HUES6 (cell line): ENCODE results near the gene SLC6A12.

ENCODE experiments used
- H3K27ac ChIP-seq: 2 replicates; pipeline ENCODE4 v1.7.0; 2013; ENCODE audit warnings: low read depth, mild to moderate bottlenecking, low read length, inconsistent platforms
- H3K27me3 ChIP-seq: 2 replicates; pipeline ENCODE4 v1.6.1; 2013; ENCODE audit warnings: low read length; ENCODE audit not compliant: control insufficient read depth, insufficient read depth
- H3K36me3 ChIP-seq: 2 replicates; pipeline ENCODE4 v1.6.1; 2013; ENCODE audit warnings: low read length; ENCODE audit not compliant: control insufficient read depth, insufficient read depth
- H3K4me1 ChIP-seq: 2 replicates; pipeline ENCODE4 v1.6.1; 2013; ENCODE audit warnings: low read length; ENCODE audit not compliant: control insufficient read depth, insufficient read depth
- H3K4me3 ChIP-seq: 2 replicates; pipeline ENCODE4 v1.5.1; 2013; ENCODE audit warnings: low read depth, low read length
- H3K9ac ChIP-seq: one replicate; pipeline ENCODE4 v1.6.1; 2013; ENCODE audit warnings: mild to moderate bottlenecking, low read length
- H3K9me3 ChIP-seq: 2 replicates; pipeline ENCODE4 v1.6.1; 2013; ENCODE audit warnings: low read depth, low read length; ENCODE audit not compliant: control insufficient read depth, insufficient read depth

The SLC6A12 gene

GRCh38 chr12:160858-161257, 53.1 kb downstream of the SLC6A12 start:
- no peak overlapping the region for H3K9ac ChIP-seq
- H3K36me3 ChIP-seq, result no peaks in the 10 kb centered on the region
- H3K27me3 ChIP-seq, result no peaks in the 10 kb centered on the region; the same call in 1 of the 2 replicates
- H3K27ac ChIP-seq, result no peak overlapping the region
- H3K4me1 ChIP-seq, result peaks cover 4% of the 10 kb centered on the region; the same call in 1 of the 2 replicates
- H3K9me3 ChIP-seq, result no peaks in the 10 kb centered on the region
- no peak overlapping the region for H3K4me3 ChIP-seq

GRCh38 chr12:159156-159782, 54.7 kb downstream of the SLC6A12 start:
- H3K36me3 ChIP-seq, result no peaks in the 10 kb centered on the region
- H3K9ac ChIP-seq, result no peak overlapping the region
- no peaks in the 10 kb centered on the region for H3K9me3 ChIP-seq
- H3K27ac ChIP-seq, result no peak overlapping the region
- H3K4me1 ChIP-seq, result peaks cover 4% of the 10 kb centered on the region; the same call in 1 of the 2 replicates
- no peaks in the 10 kb centered on the region; the same call in 1 of the 2 replicates for H3K27me3 ChIP-seq
- no peak overlapping the region for H3K4me3 ChIP-seq

GRCh38 chr12:157644-158043, 56.3 kb downstream of the SLC6A12 start:
- H3K4me1 ChIP-seq, result 0 out of 2 replicates have a peak, but pooled peaks cover 4% of the 10 kb centered on the region

GRCh38 chr12:156945-157344, 57.0 kb downstream of the SLC6A12 start:
- no peaks in the 10 kb centered on the region for H3K9me3 ChIP-seq
- H3K9ac ChIP-seq, result no peak overlapping the region
- H3K4me3 ChIP-seq, result no peak overlapping the region
- H3K4me1 ChIP-seq, result 0 out of 2 replicates have a peak, but pooled peaks cover 4% of the 10 kb centered on the region
- H3K36me3 ChIP-seq, result no peaks in the 10 kb centered on the region
- H3K27me3 ChIP-seq, result no peaks in the 10 kb centered on the region; the same call in 1 of the 2 replicates
- no peak overlapping the region for H3K27ac ChIP-seq

More at GRCh38 chr12:157644-158043, 56.3 kb downstream of the SLC6A12 start:
- Histone ChIP-seq H3K4me3 (no peak overlapping the region), H3K36me3 (no peaks in the 10 kb centered on the region), H3K9ac (no peak overlapping the region), H3K27me3 (no peaks in the 10 kb centered on the region; the same call in 1 of the 2 replicates), H3K9me3 (no peaks in the 10 kb centered on the region), H3K27ac (no peak overlapping the region)

GRCh38 chr12:155646-156045, 58.3 kb downstream of the SLC6A12 start:
- H3K36me3 ChIP-seq, result no peaks in the 10 kb centered on the region
- no peak overlapping the region for H3K27ac ChIP-seq
- 0 out of 2 replicates have a peak, but pooled peaks cover 4% of the 10 kb centered on the region for H3K4me1 ChIP-seq
- H3K4me3 ChIP-seq, result no peak overlapping the region
- H3K9ac ChIP-seq, result no peak overlapping the region
- no peaks in the 10 kb centered on the region; the same call in 1 of the 2 replicates for H3K27me3 ChIP-seq
- no peaks in the 10 kb centered on the region for H3K9me3 ChIP-seq

GRCh38 chr12:155006-155405, 59.0 kb downstream of the SLC6A12 start:
- H3K27ac ChIP-seq, result no peak overlapping the region
- no peak overlapping the region for H3K4me3 ChIP-seq
- H3K9me3 ChIP-seq, result no peaks in the 10 kb centered on the region
- H3K9ac ChIP-seq, result no peak overlapping the region
- no peaks in the 10 kb centered on the region for H3K36me3 ChIP-seq
- no peaks in the 10 kb centered on the region; the same call in 1 of the 2 replicates for H3K27me3 ChIP-seq
- 0 out of 2 replicates have a peak, but pooled peaks cover 4% of the 10 kb centered on the region for H3K4me1 ChIP-seq

GRCh38 chr12:154058-154457, 59.9 kb downstream of the SLC6A12 start:
- Histone ChIP-seq H3K4me1 (0 out of 2 replicates have a peak, but pooled peaks cover 4% of the 10 kb centered on the region), H3K27me3 (no peaks in the 10 kb centered on the region), H3K36me3 (no peaks in the 10 kb centered on the region), H3K9ac (no peak overlapping the region), H3K9me3 (no peaks in the 10 kb centered on the region), H3K4me3 (no peak overlapping the region), H3K27ac (no peak overlapping the region)

- H3K9ac ChIP-seq, result no peak overlapping the region
- H3K9me3 ChIP-seq, result no peaks in the 10 kb centered on the region
- peak overlapping the region; percentile 15; the same call in 1 of the 2 replicates for H3K4me3 ChIP-seq
- H3K36me3 ChIP-seq, result no peaks in the 10 kb centered on the region
- 0 out of 2 replicates have a peak, but pooled peaks cover 4% of the 10 kb centered on the region for H3K4me1 ChIP-seq
- no peak overlapping the region for H3K27ac ChIP-seq
- no peaks in the 10 kb centered on the region for H3K27me3 ChIP-seq
Observed at GRCh38 chr12:153080-153746, 60.7 kb downstream of the SLC6A12 start.

- Histone ChIP-seq H3K4me1 (0 out of 2 replicates have a peak, but pooled peaks cover 4% of the 10 kb centered on the region), H3K4me3 (no peak overlapping the region), H3K27me3 (no peaks in the 10 kb centered on the region), H3K9me3 (no peaks in the 10 kb centered on the region), H3K36me3 (no peaks in the 10 kb centered on the region), H3K9ac (no peak overlapping the region), H3K27ac (no peak overlapping the region)
Observed at GRCh38 chr12:152440-152839, 61.5 kb downstream of the SLC6A12 start.

- peaks cover 4% of the 10 kb centered on the region; the same call in 1 of the 2 replicates for H3K4me1 ChIP-seq
- H3K27me3 ChIP-seq, result no peaks in the 10 kb centered on the region
- H3K9ac ChIP-seq, result no peak overlapping the region
- H3K36me3 ChIP-seq, result no peaks in the 10 kb centered on the region
- no peaks in the 10 kb centered on the region for H3K9me3 ChIP-seq
- H3K4me3 ChIP-seq, result no peak overlapping the region
- no peak overlapping the region for H3K27ac ChIP-seq
Observed at GRCh38 chr12:151579-151978, 62.4 kb downstream of the SLC6A12 start.
